ENCODE measurements around the gene ODC1.
"Not testable (repeated sequence)": the region's sequence is repeated elsewhere in the genome, so short reads cannot be mapped to it uniquely, and the experiment has no call there.

The ODC1 gene

DNA sequence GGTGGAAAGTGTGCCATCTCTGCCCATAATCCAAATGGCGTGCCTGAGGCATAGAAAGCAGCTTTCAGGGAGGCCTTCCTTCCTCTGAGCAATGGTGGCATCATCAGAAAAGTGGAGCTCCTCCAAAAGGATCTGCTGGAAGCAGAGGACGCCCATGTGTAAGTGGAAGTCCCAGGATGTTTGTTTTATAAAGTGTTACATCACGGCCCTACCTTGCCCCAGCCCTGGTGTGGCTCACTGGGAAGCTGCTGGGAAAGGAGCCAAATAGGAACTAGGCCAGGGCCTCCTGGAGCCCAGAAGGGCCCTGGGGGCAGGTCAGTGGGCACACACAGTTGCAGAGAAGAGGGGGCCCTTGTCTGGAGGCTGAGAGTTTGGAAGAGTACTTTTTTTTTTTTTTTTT lies 4.2 kb upstream of the ODC1 start:
- DNase-seq: peak; percentile 82

DNA sequence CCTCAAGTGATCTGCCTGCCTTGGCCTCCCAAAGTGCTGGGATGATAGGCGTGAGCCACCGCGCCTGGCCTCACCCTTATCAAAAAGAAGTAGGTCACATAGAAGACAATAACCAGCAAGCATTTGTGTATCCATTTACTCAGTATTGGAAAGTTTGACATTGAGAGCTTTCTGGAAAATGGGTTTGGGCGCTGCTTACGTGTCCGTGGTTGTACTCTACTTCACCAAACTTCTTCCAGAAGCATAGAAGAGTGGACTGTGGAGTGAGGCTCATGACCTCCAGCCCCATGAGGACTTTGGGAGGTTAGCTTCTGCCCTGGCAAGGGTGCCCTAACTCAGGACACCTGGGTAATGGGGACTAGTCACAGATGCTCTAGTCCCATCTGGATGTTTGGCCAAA lies 3.7 kb upstream of the ODC1 start:
- DNase-seq: no peak

DNA sequence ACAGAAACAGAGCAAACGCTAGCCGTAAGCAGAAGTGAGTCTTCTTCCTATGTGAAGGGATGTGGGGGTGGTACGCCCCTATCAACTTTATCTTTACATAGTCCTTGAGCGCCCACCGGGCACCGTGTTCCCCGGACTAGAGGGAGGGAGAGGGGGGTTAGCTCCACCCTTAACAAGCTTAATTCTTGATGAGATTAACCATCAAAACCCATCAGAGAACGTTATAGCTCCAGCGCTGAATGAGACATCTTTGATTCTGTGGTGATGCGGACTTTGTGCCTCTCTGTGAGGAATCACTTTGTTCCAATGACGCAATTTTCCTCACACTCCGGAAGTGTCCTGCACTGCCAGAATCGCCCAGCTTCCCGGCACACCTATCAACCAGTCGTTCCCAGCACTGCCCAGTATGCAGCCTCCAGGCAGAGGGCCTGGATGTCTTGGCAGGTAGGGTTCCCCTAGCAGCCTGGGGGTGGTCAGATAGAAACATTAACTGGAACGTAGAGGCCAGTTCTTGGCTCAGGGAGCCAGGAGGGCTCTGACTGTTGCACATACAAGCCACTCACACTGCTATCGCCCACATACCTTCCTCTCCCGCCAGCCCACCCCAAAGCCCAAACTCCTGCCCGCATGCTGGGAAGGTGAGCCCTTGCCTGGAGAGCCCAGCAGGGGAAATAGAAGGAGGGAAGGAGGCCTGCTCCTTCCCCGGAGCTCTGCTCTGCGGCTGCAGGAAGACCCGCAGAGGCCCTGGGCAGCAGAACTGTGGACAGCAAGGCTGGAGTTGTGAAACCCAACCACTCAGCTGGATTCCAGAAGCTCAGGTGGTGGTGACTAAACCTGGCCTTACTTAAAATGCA lies 1.9 kb upstream of the ODC1 start:
- no peak for DNase-seq

DNA sequence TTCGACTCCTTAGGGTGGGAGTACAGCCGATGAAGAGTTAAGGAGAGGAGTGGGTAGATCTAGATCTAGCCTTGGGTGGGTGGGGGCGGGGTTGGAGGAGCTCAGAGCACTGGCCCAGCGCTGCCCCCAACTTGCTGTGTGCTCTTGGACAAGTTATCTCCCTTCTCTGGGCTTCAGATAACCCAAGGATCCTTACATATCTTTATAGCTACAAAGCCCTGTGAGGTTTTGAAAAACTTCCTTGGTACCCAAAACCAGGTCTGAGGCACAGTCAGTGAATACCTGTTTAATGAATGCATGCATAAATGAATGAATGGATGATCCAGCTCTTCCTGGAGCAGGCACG lies 1.3 kb upstream of the ODC1 start:
- no peak for DNase-seq

DNA sequence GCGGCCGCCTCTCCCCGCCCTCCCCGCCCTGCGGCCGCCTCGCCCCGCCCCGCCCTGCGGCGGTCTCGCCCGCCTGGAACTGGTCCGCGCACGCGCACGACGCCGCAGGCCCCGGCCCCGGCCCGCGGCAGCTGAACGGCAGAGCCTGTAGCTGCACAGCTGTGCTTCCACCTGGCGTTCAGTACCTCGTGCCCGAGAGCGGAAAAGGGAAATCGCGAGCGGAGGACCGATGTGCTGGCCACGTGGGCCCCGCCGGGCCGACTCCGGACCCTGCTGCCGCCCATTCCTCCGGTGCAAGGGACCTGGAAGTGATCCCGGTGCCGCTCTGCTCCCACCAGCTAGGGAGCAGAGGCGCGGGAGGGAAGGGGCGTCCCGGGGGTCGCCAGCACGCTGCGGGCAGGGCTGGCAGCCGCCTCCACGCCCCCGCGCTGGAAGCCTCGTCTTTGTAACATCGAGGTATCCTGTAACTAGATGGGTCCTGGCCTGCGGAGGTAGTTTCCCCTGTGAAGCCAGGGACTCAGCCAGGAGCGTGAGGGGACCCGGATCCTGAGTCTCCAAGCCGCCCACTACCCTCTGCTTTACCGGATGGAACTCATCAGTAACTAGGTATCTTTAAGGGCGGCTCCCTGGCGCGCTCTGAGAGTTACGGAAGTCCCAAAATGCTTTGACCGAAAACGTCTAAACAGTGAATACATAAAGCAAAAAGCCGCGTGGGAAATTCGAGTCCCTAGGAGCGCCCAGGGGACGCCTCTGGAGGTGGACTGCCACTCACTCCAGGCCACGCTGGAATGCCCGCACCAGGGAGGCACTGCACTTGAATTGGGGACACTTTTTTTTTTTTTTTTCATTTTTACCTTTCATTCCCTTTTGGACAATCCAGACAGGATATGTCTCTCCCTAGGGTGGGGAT lies 704 bp upstream of the ODC1 start:
- DNase-seq: peak; percentile 92

DNA sequence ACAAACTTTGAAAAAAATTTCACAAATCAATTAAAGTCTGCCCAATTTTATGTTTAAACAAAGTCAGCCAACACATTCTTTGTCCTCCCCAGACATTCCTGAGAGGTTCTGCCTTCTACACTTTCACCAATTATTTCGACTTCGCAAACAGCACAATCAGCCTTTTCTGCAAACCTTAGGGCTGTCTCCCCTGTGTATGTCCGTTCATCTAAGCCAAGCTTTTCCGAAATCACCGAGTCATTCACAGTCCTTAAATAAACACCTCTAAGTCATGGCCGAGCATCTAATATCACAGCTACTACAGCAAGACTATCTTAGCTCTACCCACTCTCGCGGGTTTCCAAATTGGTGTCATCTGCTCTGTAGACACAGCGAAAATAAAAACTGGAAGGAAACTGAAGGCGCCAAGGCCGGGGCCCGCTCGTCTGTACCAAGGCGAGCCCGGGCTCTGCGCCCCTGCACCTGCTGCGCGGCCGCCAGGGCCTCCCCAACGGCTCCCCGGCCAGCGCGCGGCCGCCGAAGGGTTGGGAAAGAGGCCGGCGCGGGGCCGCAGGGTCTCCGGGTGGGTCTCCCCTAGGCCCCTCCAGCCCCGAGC lies 730 bp downstream of the ODC1 start:
- DNase-seq: no peak

DNA sequence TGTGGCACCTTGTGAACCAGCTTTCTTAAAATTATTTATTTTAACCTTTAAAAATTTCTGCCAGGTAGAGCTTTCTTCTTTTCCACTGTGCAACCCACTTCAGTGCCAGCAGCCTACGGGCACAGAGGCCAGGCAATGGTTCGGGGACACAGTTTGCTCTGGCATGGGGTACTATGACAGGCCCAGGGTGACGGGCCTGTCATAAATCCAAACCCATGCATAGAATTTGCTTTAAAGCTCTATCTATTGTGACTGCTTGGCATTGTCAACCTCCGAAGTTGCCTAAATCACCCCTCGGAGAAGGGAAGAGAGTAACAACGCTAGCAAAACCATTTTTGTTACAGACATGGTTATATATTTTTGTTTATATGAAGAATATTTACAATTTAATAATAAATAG lies 1.5 kb downstream of the ODC1 start:
- no peak for DNase-seq

DNA sequence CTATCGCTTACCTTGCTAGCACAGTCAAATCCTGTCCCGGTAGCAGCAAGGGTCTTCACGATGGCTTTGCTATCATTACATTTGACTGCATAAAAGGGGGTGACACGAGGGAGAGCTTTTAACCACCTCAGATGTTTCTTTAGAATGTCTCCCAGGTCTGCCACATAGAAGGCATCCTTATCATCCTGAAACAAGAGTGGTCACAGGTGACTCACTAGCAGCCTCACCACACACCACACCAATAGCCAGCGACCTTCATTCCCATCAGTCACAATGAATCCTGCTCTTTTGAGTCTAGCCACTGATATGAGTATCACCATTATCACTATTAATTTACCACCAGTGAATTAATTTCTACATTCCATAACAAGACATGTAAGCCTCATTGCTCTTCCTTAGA lies 3.7 kb downstream of the ODC1 start:
- no peak for DNase-seq

DNA sequence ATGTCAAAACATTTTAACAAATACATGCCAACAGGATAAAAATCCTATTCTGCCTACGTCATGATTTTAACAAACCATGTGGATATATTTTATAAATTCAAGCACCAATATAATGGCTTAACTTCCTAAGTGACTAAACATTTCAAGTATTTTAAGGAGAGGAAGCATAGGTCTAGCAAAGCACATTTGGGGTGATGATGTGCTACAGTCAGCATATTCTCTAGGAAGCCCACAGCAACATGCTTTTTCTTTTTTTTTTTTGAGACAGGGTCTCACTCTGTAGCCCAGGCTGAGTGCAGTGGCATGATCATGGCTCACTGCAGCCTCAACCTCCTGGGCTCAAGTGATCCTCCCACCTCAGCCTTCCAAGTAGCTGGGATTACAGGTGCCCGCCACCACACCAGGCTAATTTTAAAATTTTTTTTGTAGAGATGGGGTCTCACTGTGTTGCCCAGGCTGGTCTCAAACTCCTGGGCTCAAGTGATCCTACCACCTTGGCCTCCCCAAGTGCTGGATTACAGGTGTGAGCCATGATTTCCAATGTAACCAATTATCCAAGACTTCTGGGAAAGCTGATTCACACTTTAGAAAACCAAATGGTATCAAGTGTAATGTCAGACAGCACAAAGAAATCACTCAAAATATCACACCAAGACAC lies 5.5 kb downstream of the ODC1 start:
- not testable (repeated sequence) for DNase-seq

DNA sequence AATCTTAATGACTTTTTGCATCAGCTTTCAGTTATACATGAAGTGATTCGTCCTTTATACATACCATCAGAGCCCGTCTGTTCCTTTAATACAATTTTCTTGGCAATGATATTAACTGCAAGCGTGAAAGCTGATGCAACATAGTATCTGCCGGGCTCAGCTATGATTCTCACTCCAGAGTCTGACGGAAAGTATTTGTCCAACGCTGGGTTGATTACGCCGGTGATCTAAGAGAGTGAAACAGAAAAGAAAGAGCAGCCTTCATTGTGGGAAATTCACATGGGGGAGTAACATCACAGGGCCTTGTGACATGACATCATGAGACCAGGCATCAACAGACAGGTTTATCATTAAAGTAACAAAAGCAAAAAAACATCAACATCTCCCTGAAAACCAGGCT lies 6.2 kb downstream of the ODC1 start:
- DNase-seq: no peak

DNA sequence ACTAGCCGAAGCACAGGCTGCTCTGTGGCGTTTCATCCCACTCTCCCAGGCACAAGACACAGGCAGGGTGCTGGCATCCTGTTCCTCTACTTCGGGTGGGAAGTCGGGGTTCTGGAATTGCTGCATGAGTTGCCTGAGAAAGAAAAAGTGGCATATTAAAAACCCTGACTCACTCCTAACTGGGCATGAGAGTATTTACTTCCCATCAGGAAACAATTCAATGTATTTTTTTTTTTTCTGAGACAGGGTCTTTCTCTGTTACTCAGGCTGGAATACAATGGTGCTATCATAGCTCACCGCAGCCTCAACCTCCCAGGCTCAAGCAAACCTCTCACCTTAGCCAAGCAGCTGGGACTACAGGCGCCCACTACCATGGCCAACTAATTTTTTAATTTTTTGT lies 7.4 kb downstream of the ODC1 start:
- DNase-seq: no peak

DNA sequence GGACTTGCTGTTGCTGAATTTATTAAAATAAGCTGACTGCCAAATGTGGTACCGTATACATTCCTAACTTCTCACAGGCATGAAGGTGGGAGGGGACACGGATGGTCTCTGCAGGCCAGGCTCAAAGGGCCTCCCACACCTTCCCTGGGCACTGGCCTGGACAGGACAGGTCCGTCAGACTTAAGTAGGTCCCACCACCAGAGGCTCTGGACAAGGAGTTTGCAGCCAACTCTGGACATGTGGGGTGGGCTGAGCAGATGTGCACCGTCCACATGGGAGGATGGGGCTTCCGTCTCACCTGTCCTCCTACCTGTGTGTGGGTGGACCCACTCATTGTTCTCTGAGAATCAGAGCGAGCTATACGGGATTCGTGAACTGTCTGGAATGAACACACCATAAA lies 8.2 kb downstream of the ODC1 start:
- DNase-seq: no peak

DNA sequence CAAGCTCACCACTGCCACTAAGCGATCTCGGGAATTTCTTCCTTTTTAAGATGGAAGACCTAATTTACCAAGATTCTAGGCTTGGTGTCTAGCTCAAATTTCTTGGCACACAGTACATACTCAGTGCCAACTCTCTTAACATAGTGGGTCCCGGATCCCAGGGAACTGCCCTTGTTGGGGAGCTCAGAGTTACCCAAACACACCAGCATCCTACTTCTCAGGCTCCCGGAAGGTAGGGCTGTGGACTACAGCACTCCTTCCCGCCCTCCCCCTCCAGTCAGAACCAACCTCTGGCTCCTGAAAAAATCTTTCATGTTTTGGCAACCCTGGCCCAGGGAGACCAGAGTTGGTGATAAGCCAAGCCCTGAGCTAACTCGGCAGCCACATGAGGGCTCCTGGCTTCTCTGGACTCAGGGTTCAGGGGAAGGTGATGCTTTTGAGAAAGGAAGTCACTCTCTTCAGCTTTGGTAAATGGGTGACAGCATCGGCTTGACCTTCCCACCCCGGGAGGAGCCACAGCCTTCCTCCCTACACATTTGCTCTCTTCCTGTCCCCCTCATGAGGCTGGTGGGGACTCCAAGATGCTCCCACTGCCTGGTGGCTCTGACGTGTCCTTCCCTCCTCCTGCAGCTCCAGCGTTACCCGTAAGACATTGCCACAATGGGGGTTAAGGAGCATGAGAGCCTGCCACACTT lies 8.8 kb downstream of the ODC1 start:
- no peak for DNase-seq

DNA sequence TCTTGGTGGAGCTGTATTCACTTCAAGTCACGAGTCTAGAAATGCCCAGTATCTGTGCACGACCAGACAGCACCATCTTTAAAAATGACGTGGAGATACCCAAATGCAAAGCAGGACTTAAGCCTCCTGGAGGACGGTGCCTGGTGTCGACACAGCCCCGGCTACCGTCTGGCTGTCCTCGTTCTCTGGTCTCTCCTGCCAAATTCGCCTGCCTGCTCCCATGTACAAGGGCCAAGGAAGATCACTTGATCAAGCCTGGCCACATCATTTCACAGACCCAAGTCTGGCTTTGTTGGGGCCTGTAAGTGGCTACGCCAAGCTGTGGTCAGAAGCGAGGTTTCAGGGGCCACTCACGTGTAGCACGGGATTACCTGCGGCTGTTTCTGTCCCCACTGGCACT lies 9.4 kb downstream of the ODC1 start:
- no peak for DNase-seq

DNA sequence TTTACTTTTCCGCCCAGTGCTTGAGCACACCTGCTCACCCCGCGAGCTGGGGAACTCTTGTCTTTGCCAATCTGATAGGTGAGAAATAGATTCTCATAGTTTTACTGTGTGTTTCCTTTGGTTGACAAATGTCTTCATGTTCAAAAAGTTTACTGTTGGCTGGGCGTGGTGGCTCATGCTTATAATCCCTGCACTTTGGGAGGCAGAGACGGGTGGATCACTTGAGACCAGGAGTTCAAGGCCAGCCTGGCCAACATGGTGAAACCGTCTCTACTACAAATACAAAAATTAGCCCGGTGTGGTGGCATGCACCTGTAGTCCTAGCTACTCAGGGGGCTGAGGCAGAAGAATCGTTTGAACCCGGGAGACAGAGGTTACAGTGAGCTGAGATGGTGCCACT lies 10.3 kb downstream of the ODC1 start:
- no peak for DNase-seq

DNA sequence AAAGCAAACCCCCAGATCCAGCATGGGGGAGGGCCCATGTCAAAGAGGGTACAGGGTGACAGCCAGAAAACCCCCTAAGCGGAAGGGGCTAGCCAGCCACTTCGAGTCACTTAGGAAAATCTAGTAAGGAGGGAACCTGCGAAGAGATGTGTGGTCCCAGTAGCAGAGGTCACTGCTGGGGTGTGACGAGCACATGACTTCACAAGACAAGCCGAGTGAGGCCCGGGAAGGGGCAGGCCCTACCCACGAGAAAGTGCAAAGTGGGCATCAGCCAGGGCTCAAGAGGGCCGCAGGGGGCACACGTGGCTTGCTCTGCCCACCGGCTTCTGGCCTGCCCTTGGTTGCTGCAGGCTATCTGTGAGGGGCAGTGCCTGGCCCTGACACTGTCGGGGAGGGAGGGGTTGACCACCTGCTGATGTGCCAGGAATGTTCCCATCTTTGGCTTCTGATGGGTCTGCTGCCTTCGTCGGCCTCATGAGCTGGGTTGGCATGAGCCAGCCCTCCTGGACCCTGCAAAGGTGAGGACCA lies 11.5 kb downstream of the ODC1 start:
- no peak for DNase-seq

DNA sequence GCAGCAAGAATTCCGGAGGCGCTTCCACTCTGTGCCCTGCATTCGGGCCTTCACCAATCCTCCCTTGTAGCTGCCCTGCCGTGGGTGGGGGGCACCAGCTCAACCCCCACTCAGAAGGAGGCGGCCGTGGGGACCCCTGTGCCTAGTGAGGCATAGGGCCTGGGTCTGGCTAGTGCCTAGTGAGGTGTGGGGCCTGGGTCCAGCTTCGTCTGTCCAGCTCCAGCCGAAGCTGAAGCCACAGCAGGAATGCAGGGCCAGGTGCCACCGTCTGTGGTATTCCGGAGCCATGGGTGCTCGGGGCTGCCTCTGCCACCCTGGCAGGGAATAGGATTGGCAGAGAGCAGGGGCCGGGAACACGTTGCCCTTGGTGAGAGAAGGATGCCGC lies 12.3 kb downstream of the ODC1 start:
- DNase-seq: no peak

DNA sequence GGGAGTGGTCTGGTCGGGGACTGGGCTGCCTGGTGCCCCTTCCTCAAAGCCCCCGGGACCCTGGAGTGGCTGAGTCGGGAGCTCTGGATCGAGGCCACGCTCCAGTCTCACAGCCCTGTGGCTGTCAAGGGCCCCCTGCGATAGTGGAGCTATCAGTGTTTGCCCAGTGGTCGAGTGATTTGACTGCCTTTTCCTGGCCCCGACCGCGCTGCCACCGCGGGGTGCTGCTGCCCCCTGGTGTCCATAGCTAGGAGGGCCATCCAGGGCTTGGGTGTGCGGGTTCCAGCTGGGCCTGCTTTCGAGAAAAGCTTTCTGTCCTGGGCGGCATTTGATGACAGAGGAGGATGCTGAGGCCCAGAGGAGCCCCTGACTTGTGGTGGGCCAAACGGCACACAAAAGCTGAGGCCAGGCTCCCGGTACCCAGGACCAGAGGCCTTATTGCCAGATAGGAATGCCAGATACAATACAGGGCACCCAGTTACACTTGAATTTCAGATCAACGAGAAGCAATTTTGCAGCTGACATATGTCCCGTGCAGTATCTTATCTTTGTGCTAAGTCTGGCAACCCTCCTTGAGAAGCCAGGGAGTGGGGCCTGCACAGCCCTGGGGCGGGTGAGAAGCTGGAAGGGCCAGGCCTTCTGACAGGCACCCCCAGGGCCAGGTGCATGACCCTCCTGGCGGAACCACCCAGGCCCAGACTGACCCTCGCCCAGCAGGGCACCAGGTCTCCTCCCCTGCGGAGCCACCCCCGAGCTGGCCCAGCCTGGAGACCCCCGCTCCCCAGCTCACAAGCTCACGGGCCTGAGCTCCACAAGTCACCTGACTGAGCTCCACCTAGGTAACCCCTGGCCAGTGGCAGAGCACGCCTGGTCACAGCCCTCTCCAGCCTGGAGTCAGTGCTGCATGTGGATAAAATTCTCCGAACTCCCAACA lies 13.0 kb downstream of the ODC1 start:
- peak; percentile 67 for DNase-seq

DNA sequence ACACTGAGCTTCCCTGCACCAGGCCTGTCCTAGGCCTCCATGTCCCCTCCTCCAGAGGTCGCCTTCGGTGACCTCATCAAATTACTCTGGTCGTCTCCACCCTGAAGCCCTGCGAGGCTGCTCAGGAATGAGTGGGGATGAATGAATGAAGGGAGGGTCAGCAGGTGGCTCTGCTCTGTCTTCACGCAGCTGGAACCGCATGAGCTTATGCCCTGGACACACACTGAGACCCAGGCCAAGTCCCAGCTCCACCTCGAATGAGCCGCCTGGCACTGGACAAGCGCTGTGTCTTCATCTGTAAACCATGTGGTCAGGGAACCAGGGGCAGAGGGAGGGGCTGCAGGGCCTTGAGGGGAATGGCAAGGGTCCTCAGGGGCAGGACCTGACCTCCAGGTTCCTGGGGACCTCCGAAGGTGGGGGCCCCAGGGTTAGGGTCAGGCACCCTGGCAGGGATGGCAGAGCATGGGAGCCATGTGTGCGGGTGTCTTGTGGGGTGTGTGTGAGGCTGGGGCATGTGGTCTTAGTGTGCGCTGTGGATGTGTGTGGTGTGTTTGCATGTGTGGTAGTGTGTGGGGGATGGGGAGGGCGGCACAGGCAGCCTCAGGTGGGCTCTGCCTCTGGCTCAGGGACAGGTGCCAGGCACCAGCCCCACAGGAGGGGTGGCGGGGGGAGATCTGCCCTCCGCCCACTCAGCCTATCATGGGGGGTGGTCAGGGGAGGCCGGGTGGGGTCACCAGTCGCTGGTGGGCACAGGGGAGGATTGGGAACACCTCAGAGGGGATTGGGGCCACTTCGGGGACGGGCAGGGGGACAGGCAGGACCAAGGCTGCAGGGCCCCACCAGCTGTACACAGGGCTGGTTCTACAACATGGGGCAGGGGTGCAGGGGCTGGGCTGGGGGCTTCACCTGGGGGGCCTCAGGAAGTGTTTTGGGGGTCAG lies 13.9 kb downstream of the ODC1 start:
- no peak for DNase-seq
